Measurements from ENCODE around the gene OR2W3.

DNA sequence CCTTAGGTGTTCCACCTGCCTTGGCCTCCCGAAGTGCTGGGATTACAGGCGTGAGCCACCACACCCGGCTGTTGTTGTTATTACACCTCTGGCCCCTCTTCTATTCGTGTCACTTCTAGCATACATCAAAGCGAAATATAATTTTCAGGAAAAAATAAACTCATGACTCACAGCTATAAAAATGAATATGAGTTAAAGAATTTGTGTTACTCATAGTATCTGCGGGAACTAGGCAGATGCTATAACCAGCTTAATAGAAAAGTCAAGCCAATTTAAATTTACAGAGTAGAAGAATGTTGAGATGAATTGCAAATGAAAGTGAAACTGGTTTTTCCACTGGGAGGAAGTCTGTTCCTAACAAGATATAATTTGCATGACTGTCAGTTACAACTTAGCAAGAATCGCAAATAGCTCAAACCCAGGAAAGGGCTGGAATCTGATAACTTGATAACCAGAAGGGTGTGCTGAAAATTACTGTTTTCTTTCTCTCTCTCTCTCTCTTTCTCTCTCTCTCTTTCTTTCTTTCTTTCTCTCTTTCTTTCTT lies 11.2 kb downstream of the OR2W3 start:
- TF ChIP-seq POLR2AphosphoS5 (IDR thresholded peaks at IDR 0.05; ENCODE audit: low read depth, low read length): no peak
- TF ChIP-seq POLR2A (IDR thresholded peaks at IDR 0.05; ENCODE audit: low read depth, low read length): no peak

Measured in GM12892 (cell line).